ENCODE results near the gene AK8.
"Not testable (repeated sequence)": the region's sequence is repeated elsewhere in the genome, so short reads cannot be mapped to it uniquely, and the experiment has no call there.

Gene AK8

DNA sequence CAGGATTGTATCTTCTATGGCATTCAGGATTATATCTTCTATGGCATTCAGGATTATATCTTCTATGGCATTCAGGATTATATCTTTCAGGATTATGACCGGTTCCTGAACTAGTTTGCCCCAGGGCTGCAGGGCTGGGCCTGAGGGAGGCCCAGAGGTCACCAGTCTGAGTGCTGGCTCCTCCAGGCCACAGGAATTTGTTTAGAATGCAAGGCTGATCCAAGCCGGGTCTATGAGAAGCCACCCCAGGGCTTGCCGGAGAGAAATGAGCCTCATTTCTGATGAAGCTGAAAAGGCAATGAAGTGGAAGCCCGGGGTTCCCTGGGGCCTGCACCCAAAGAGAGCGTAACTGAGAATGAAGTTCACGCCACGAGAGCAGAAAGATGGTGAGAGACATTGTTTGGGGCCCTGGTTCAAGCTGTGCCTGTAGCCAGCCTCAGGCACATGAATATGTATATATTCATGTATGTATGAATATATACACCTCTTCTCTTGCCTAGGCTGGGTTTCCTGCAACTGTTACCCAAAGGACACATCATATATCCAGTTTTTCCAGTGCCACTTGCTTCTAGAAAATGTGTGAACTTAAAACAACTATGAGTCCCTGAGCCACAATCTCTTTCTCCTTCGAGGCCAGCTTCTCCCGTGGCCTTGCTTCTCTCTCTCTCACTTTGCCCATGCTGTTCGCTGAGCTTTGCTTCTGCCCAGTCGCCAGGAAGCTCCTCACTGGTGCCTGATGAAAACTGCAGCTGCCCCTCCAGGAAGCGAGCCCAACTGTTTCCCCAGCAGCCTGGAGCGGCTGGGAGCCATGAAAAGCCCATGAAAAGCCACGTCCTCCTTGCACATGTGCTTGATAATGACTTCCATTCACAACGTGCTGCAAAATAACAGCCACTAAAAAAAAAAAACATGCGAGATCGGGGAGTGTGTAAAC is 145.5 kb downstream of the AK8 start:
- Mint-ChIP-seq H3K36me3 (no peaks in the 10 kb centered on the region), H3K27ac (no peak overlapping the region), H3K9me3 (ENCODE audit: low read depth) (no peaks in the 10 kb centered on the region), H3K4me3 (no peak overlapping the region), H3K4me1 (ENCODE audit: low read depth) (no peaks in the 10 kb centered on the region), H3K27me3 (peaks cover 3% of the 10 kb centered on the region)

DNA sequence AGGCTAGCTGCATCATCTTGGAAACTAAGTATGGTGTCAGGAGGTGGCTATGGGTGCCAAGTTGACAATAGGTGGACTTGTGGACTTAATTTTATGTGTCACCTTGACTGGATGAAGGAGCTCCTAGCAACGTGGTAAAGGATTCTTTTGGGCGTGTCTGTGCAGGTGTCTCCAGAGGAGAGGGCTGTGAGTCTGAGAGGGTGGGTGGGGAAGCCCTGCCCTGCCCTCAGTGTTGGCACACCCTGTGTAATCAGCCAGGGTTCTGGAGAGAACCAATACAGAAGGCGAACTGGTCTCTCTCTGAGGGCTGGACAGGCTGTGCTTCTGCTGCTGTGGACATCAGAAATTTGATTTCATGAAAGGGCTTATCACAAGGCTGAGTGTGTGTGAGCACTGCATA is 146.9 kb downstream of the AK8 start:
- no peaks in the 10 kb centered on the region for H3K9me3 Mint-ChIP-seq (ENCODE audit: low read depth)
- H3K4me1 Mint-ChIP-seq (ENCODE audit: low read depth): no peaks in the 10 kb centered on the region
- H3K4me3 Mint-ChIP-seq: no peak overlapping the region
- H3K27ac Mint-ChIP-seq: no peak overlapping the region
- H3K36me3 Mint-ChIP-seq: no peaks in the 10 kb centered on the region
- H3K27me3 Mint-ChIP-seq: peaks cover 3% of the 10 kb centered on the region

DNA sequence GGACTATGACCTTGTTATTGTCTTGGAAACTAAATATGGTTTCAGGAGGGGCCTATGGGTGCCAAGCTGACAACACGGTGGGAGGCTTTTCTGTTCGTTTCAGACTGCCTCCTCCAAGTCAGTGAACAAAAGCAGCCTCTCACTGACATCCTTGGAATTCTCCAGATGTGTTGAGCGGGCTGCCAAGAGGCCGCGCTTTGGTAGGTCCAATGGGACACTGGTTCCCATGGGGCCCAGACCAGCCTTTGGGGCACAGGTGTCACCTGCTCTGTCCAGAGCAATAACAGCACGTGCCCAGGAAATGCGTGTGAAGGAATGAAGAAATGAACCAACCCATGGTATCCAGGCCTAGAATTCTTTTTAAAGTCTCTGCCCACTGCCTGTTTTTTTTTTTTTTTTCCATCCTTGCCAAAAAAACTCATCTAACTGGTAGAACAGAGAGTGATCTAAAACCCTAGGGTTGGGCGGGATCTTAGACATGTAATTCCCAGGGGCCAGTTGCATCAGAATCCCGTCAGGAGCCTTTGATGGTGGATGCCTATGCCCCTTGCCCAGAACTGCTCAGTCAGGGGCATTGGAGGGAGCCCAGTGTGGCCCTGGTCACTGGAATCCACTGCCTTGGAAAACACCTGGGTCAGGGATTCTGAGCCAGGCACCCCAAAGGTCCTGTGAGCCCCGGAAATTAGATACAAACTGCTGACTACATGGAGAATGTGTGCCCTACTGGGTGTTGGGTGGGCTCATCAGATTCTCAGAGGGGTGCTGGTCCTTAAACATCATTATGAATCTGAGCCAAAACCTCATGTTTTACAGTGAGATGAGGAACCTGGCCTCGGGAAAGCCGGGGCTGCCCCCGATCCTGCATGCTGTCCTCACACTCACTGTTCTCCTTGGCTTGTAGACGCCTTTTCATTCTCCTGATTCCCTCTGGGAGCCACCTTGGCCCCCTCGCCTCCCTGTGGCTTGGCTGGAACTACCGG is 147.7 kb downstream of the AK8 start:
- Mint-ChIP-seq H3K27me3 (peaks cover 3% of the 10 kb centered on the region), H3K36me3 (no peaks in the 10 kb centered on the region), H3K27ac (no peak overlapping the region), H3K9me3 (ENCODE audit: low read depth) (no peaks in the 10 kb centered on the region), H3K4me3 (no peak overlapping the region), H3K4me1 (ENCODE audit: low read depth) (no peaks in the 10 kb centered on the region)

DNA sequence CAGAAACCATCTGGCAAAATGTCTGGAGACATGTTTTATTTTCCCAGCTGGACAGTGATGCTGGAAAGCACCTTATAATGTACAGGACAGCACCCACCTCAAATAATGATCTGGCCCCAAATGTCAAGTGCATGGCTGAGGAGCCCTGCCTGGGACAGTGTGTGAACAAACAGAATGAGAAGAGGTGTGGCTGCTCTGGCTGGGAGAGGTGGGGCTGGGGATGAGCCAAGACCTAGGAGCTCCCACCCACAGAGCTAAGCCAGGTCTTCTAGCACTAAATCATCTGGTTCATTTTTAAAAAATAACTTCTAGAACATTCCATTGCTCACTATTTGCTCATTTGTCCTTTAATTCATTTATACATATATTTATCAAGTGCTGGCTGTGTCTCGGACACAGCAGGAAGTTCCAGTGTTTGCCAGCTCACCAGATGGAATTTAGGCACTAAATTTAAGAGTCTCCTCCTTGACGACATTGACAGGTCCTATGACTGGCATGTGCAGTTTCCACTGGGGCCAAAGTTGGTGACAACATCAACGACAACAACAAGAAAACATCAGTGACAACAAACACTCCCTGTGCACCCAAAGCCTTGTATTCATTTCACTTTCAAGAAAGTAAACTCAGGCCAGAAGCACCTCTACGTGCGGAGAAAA is 148.7 kb downstream of the AK8 start:
- Mint-ChIP-seq H3K27me3 (no peaks in the 10 kb centered on the region), H3K4me3 (no peak overlapping the region), H3K4me1 (ENCODE audit: low read depth) (no peaks in the 10 kb centered on the region), H3K9me3 (ENCODE audit: low read depth) (no peaks in the 10 kb centered on the region), H3K36me3 (no peaks in the 10 kb centered on the region), H3K27ac (no peak overlapping the region)

DNA sequence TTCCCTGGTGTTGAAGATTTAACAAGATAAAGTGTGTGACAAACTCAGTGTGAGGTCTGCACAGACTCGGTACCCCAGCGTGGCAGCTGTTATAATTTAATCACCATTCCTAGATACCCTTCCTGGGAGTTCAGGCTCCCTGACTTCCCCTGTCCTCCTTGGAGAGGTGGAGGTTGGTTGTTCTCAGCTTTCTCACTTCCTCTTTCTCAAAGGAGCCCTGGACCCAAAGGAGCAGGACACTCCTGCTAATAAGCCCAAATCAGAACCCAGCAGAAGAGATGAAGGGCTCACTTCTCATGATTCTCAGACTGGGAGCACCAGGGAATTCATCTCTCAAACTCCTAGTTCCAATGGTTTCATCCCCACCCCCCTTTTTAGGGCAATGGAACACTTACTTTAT is 149.6 kb downstream of the AK8 start:
- no peaks in the 10 kb centered on the region for H3K27me3 Mint-ChIP-seq
- H3K4me3 Mint-ChIP-seq: no peak overlapping the region
- no peaks in the 10 kb centered on the region for H3K36me3 Mint-ChIP-seq
- no peak overlapping the region for H3K27ac Mint-ChIP-seq
- no peaks in the 10 kb centered on the region for H3K4me1 Mint-ChIP-seq (ENCODE audit: low read depth)
- no peaks in the 10 kb centered on the region for H3K9me3 Mint-ChIP-seq (ENCODE audit: low read depth)

DNA sequence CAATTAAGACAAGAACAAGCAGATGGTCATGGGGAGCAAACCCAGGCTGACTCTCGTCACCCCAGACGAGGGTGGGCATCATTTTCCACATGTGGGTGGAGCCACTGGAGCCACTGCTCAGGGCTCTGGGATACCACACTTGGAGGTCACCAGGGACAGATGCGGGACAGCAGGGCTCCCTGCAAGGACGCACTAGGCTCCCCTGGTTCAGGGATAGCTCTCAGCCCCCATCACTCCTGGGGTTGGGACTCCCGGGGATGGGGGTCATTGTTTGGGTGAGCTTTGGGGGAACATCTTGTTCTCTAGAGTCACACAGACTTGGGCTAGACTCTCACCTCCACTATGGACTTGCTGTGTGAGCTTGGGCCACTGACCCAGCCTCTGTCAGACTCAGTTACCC is 150.0 kb downstream of the AK8 start:
- Mint-ChIP-seq H3K4me1 (ENCODE audit: low read depth) (no peaks in the 10 kb centered on the region), H3K27ac (no peak overlapping the region), H3K36me3 (no peaks in the 10 kb centered on the region), H3K9me3 (ENCODE audit: low read depth) (no peaks in the 10 kb centered on the region), H3K27me3 (peaks cover 1% of the 10 kb centered on the region), H3K4me3 (no peak overlapping the region)

DNA sequence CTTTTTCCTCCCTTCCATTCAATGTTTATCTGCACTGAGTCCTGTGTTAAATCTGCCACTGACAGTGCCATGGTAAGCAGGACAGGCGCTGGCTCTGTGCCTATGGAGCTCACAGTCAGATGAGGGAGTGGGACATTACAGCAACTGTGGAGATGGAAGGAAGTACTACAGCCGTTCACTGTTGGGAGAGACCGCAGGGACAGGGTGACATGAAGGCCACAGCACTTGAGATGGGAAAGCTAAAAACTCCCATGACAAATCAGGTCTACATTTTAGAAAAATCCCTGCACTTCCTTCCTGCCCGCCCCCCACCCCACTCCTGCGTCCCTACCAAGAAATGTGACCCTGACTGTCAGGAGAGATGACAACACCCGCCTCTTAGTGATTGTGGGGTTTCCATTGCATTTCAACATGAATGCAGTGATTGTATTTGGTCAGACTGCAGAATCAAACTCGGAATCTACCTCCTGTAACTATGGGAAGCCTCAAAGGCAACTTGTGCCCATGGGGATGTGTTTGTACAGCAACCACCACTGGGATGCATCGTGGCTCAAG is 151.4 kb downstream of the AK8 start:
- Mint-ChIP-seq H3K27me3 (peaks cover 3% of the 10 kb centered on the region), H3K9me3 (ENCODE audit: low read depth) (no peaks in the 10 kb centered on the region), H3K4me1 (ENCODE audit: low read depth) (no peaks in the 10 kb centered on the region), H3K36me3 (no peaks in the 10 kb centered on the region), H3K4me3 (no peak overlapping the region), H3K27ac (no peak overlapping the region)

DNA sequence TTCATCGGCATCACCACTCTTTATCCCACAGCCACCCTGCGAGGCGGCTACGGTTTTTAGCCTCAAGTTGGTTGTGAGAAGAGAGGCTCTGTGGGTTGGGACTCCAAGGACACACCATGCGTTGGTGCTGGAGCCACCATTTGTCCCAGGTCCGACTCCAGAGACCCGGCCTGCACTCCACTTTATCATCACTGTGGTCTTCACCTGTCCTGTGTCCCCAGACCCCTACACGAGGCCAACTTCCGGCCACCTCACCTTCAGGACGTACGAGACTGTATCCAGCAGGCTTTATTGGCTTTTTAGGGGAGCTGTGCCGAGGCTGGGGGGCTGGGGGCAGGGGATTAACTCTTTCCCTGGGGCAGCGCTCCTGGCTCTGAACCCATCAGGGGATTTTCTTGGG is 152.8 kb downstream of the AK8 start:
- peaks cover 3% of the 10 kb centered on the region for H3K27me3 Mint-ChIP-seq
- H3K4me3 Mint-ChIP-seq: no peak overlapping the region
- no peaks in the 10 kb centered on the region for H3K9me3 Mint-ChIP-seq (ENCODE audit: low read depth)
- no peak overlapping the region for H3K27ac Mint-ChIP-seq
- H3K4me1 Mint-ChIP-seq (ENCODE audit: low read depth): no peaks in the 10 kb centered on the region
- H3K36me3 Mint-ChIP-seq: no peaks in the 10 kb centered on the region

DNA sequence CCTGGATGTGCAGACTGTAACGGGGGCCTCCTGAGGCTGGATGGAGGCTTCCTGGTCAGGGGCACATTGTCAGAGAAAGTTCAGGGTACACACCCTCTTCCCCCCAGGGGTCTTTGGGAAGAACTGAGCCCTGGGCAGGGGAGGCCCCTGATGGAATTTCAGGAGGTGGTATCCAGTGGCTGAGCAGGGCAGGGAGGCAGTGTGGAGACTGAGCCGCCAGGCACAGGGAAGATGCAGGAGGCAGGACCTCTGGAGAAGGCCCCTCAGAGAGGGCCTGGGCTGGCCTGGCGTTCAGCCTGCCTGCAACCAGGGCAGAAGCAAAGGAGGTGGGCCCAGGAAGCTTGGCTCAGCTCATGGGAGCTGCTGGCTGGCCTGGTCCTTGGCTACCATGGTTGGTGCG is 154.3 kb downstream of the AK8 start:
- no peaks in the 10 kb centered on the region for H3K36me3 Mint-ChIP-seq
- no peak overlapping the region for H3K27ac Mint-ChIP-seq
- no peaks in the 10 kb centered on the region for H3K4me1 Mint-ChIP-seq (ENCODE audit: low read depth)
- no peak overlapping the region for H3K4me3 Mint-ChIP-seq
- peaks cover 8% of the 10 kb centered on the region for H3K27me3 Mint-ChIP-seq
- no peaks in the 10 kb centered on the region for H3K9me3 Mint-ChIP-seq (ENCODE audit: low read depth)

DNA sequence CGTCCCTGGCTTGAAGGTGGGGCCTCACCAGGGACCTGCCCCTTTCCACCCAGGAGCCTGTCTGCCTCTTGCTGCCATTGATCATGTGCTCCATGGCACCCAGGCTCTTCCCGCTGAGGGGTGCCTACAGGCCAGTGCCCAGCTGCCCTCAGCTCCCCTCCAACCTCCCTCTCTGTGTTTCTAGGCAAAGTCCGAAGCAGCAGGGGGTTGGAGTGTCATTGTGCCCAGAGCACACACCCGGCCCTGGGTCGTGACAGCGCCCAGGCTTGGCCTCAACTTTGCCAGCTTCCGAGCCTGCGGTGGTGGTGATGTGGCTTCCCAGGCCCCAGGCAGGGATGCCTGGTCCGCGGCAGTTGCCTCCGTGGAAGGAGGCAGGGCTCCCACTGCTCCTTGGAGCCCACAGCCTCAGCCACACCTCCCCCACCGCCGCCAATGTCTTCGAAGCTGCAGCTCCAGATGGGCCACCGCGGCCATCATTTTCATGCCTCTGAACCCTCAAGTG is 155.5 kb downstream of the AK8 start:
- no peaks in the 10 kb centered on the region for H3K9me3 Mint-ChIP-seq (ENCODE audit: low read depth)
- no peak overlapping the region for H3K4me3 Mint-ChIP-seq
- H3K27ac Mint-ChIP-seq: no peak overlapping the region
- no peaks in the 10 kb centered on the region for H3K36me3 Mint-ChIP-seq
- H3K4me1 Mint-ChIP-seq (ENCODE audit: low read depth): peaks cover 8% of the 10 kb centered on the region
- H3K27me3 Mint-ChIP-seq: peaks cover 13% of the 10 kb centered on the region

DNA sequence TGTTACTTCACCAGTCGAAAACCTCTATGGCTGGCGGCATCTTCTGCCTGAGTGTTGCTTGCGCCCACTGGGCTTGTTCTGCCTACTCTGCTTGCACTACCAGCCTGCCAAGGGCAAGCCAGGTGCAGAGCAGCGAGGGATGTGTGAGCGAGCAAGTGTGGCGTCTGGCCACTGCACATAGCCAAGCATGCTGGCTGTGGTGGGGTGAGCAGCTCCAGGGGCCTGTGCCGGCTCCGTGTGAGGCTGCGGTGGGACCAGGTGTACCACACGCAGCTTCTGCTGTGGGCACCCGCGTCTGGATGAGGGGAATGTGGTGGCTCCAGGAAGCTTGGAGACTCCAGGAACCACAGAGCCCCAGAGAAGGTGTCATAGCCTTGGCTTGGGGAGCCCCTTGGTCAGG is 156.4 kb downstream of the AK8 start:
- Mint-ChIP-seq H3K4me3 (no peak overlapping the region), H3K4me1 (ENCODE audit: low read depth) (peaks cover 10% of the 10 kb centered on the region), H3K9me3 (ENCODE audit: low read depth) (no peaks in the 10 kb centered on the region), H3K36me3 (no peaks in the 10 kb centered on the region), H3K27me3 (peaks cover 18% of the 10 kb centered on the region), H3K27ac (no peak overlapping the region)

DNA sequence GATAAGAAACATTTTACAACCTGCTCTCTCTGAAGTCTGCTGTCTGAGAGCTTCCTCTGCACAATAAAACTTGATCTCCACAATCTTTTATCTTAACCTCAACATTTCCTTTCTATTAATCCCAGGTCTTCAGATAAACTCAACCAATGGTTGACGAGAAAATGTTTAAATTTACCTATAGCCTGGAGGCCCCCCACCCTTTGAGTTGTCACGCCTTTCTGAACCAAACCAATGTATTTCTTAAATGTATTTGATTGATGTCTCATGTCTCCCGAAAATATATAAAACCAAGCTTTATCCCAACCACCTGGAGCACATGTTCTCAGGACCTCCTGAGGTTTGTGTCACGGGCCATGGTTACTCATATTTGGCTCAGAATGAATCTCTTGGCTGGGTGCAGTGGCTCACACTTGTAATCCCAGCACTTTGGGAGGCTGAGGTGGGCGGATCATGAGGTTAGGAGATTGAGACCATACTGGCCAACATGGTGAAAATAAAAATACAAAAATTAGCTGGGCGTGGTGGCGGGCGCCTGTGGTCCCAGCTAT is 159.6 kb downstream of the AK8 start:
- not testable (repeated sequence) for H3K4me3 Mint-ChIP-seq; H3K9me3 Mint-ChIP-seq (ENCODE audit: low read depth); H3K36me3 Mint-ChIP-seq; H3K27ac Mint-ChIP-seq; H3K4me1 Mint-ChIP-seq (ENCODE audit: low read depth)
- H3K27me3 Mint-ChIP-seq: peaks cover 19% of the 10 kb centered on the region

DNA sequence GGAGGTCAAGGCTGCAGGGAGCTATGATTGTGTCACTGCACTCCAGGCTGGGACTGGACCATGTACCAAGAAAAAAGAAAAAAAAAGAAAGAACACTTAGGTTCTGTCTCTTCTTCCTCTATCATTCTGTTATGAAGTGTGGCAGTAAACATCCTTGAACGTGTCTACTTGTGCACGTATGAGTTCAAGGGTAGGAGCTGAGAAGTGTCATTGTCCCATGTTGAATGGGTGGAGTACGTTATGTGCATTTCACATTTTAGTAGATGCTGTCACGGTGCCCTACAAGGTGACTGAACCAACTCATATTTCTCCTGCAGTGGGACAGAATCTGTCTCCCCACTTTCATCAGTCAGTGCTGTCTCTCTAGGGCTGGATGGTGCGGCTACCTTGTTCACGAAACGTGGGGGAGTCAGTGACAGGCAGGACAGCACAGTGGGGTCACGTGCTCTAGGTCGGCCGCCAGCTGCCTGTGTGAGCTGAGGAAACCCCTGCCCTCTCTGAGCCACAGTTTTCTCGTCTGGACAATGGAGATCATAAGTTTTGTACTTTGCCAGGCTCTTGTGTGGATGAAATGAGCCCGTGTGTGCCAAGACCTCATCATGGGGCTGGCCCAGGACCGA is 160.6 kb downstream of the AK8 start:
- Mint-ChIP-seq H3K36me3 (no peaks in the 10 kb centered on the region), H3K9me3 (ENCODE audit: low read depth) (no peaks in the 10 kb centered on the region), H3K4me1 (ENCODE audit: low read depth) (peaks cover 10% of the 10 kb centered on the region), H3K4me3 (no peak overlapping the region), H3K27me3 (peaks cover 18% of the 10 kb centered on the region), H3K27ac (no peak overlapping the region)

DNA sequence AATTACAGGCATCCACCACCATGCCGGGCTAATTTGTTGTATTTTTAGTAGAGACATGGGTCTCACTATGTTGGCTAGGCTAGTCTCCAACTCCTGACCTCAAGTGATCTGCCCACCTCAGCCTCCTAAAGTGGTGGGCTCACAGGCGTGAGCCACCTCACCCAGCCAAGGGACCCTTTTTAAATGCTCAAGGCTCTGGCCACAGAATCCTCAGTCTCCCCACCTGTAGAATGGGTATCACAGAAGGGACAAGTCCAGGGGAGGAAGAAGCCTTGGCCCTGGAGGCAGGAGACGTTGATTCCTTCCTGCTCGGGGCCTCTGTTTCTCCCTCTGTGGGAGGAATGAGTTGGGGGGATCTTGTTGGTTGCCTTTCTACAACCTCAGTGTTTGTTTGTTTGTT is 162.1 kb downstream of the AK8 start:
- Mint-ChIP-seq H3K36me3 (no peaks in the 10 kb centered on the region), H3K9me3 (ENCODE audit: low read depth) (no peaks in the 10 kb centered on the region), H3K4me1 (ENCODE audit: low read depth) (peaks cover 10% of the 10 kb centered on the region), H3K4me3 (no peak overlapping the region), H3K27ac (no peak overlapping the region), H3K27me3 (peaks cover 18% of the 10 kb centered on the region)

Measured in activated naive CD8-positive, alpha-beta T cell (primary cell).